ENCODE results near the gene MAOA.

GRCh38 chrX:43664708-43665107, 8.6 kb downstream of the MAOA start:
- TF ChIP-seq, protein P1, sequence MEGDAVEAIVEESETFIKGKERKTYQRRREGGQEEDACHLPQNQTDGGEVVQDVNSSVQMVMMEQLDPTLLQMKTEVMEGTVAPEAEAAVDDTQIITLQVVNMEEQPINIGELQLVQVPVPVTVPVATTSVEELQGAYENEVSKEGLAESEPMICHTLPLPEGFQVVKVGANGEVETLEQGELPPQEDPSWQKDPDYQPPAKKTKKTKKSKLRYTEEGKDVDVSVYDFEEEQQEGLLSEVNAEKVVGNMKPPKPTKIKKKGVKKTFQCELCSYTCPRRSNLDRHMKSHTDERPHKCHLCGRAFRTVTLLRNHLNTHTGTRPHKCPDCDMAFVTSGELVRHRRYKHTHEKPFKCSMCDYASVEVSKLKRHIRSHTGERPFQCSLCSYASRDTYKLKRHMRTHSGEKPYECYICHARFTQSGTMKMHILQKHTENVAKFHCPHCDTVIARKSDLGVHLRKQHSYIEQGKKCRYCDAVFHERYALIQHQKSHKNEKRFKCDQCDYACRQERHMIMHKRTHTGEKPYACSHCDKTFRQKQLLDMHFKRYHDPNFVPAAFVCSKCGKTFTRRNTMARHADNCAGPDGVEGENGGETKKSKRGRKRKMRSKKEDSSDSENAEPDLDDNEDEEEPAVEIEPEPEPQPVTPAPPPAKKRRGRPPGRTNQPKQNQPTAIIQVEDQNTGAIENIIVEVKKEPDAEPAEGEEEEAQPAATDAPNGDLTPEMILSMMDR (IDR thresholded peaks at IDR 0.05; ENCODE audit: low read depth, low read length), result no peak
- no peak for TF ChIP-seq POLR2A (IDR thresholded peaks at IDR 0.05; ENCODE audit: extremely low read depth, insufficient read length)

All from NB4 (cell line).